Measurements from ENCODE around the gene CCL23.
A peak's percentile ranks its signal among the peaks of the same experiment; 100 is the strongest.

Gene CCL23
- 0 to 0.13 (median 0) reads per million in 9 experiments for total RNA-seq

GRCh38 chr17:36017799-36018198, at the start of gene CCL23:
Gene CCL23 (minus strand): TSS chr17:36017972. CDS start chr17:36017897, 75 bp downstream.
- no peaks in the 10 kb centered on the region for H3K36me3 Mint-ChIP-seq (ENCODE audit: insufficient read depth)
- no peak within 1 kb of the TSS for H3K4me3 Mint-ChIP-seq
- peak within 1 kb of the TSS in 1 of 2 donors; percentile 66 for H3K27ac Mint-ChIP-seq
- ATAC-seq (replicated peaks) (no peak), DNase-seq (no peak)
- H3K9me3 Mint-ChIP-seq: peaks cover 0 to 6% of the 10 kb centered on the region in 2 donors
- peaks cover 0 to 28% of the 10 kb centered on the region in 2 donors for H3K27me3 Mint-ChIP-seq
- H3K4me1 Mint-ChIP-seq (ENCODE audit: low read depth in 2 of 2): peaks cover 5 to 10% of the 10 kb centered on the region in 2 donors

GRCh38 chr17:36066365-36066985, 48.7 kb upstream of the CCL23 start:
- H3K36me3 Mint-ChIP-seq (ENCODE audit: insufficient read depth): peaks cover 5% of the 10 kb centered on the region
- H3K27ac Mint-ChIP-seq: peak overlapping the region; percentile 86 to 89
- no peaks in the 10 kb centered on the region for H3K27me3 Mint-ChIP-seq
- no peaks in the 10 kb centered on the region for H3K9me3 Mint-ChIP-seq
- H3K4me1 Mint-ChIP-seq (ENCODE audit: low read depth in 2 of 2): peaks cover 50 to 66% of the 10 kb centered on the region in 2 donors
- peak overlapping the region; percentile 33 to 59 for H3K4me3 Mint-ChIP-seq
- peak; percentile 95 for ATAC-seq (replicated peaks)
- peak; percentile 50 to 62 (median 52) for DNase-seq

DNA sequence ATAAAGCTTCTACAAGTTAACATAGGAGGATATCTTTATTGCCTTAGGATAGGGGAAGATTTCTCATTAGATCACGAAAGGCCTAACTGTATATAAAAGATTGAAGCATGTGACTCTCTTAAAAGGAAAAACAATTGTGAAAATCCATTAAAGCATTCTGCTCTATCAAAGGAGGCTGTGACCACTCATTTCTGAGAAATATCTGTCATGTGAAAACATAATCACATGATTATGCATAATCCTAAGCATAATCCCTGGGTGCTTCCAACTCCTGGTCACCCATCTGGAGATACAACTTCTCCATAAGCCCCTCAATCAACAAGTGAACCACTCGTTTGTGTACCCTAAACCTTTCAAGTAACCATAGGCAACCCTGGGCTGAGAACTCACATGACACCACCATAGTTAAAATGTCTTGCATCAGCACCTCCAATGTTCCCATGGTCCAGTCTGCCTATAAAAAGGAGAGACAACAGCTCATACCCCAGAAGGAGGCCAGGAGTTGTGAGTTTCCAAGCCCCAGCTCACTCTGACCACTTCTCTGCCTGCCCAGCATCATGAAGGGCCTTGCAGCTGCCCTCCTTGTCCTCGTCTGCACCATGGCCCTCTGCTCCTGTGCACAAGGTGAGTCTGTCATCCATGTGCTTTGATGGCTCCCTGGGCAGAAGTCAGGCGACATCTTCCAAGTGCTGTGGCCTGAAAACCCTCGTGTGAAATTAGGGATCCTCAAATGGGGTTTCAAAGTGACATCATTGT, 46.2 kb upstream of the CCL23 start, which contains the start of gene CCL18:
Gene CCL18, plus strand, starts transcription at position 487 of the 756 bp plus-strand sequence. Its CDS starts 71 bp downstream, at position 558.
- no peak for ATAC-seq (replicated peaks)
- Mint-ChIP-seq H3K9me3 (no peaks in the 10 kb centered on the region), H3K4me1 (ENCODE audit: low read depth in 2 of 2) (peaks cover 29 to 45% of the 10 kb centered on the region in 2 donors), H3K27me3 (no peaks in the 10 kb centered on the region), H3K27ac (peak within 1 kb of the TSS; percentile 59 to 86), H3K36me3 (ENCODE audit: insufficient read depth) (peaks cover 5% of the 10 kb centered on the region), H3K4me3 (peak within 1 kb of the TSS in 1 of 2 donors; percentile 7)
- DNase-seq: no peak

DNA sequence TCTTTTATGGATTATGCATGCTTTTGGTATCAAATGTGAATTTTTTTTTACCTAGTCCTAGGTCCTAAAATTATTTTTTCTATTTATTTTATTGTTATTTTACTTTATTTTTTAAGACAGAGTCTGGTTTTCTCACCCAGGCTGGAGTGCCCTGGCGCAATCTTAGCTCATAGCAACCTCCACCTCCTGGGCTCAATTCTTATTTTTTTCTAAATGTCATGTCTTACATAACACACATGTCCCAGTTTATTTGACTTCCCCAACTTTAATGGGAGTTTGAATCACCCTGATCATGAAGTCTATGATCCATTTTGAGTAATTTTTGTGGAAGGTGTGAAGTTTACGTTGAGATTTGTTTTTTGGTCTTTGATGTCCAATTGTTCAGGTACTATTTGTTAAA, 43.0 kb upstream of the CCL23 start:
- no peak for ATAC-seq (replicated peaks)
- Mint-ChIP-seq H3K9me3 (no peaks in the 10 kb centered on the region), H3K4me1 (ENCODE audit: low read depth in 2 of 2) (peaks cover 12 to 27% of the 10 kb centered on the region in 2 donors), H3K36me3 (ENCODE audit: insufficient read depth) (no peaks in the 10 kb centered on the region), H3K27ac (no peak overlapping the region), H3K27me3 (no peaks in the 10 kb centered on the region), H3K4me3 (no peak overlapping the region)
- DNase-seq: no peak

GRCh38 chr17:36059406-36059805, 41.6 kb upstream of the CCL23 start:
- Mint-ChIP-seq H3K4me3 (no peak overlapping the region), H3K4me1 (ENCODE audit: low read depth in 2 of 2) (peaks cover 8 to 22% of the 10 kb centered on the region in 2 donors), H3K27ac (no peak overlapping the region)

DNA sequence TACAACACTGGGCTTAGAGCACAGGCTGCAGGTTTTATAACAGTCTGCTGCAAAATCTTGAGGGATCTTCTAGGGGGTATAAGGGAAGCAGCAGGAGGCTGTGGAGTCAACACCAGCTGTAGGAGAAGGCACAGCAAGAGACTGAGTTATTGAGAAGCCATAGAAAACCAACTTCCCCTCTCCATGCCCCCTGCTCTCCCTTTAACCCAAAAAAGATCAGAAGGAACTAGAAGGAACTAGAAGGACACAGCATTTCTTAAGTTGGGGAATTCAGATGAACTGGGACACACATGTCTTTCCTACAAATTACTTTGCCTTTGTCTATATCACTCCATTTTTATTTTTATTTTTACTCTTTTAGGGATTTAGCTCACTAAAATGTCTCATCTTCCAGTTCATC, 40.1 kb upstream of the CCL23 start:
- H3K27me3 Mint-ChIP-seq: no peaks in the 10 kb centered on the region
- DNase-seq (no peak), ATAC-seq (replicated peaks) (no peak)
- H3K27ac Mint-ChIP-seq: no peak overlapping the region
- no peak overlapping the region for H3K4me3 Mint-ChIP-seq
- peaks cover 4 to 14% of the 10 kb centered on the region in 2 donors for H3K4me1 Mint-ChIP-seq (ENCODE audit: low read depth in 2 of 2)
- H3K9me3 Mint-ChIP-seq: no peaks in the 10 kb centered on the region
- H3K36me3 Mint-ChIP-seq (ENCODE audit: insufficient read depth): no peaks in the 10 kb centered on the region

More at GRCh38 chr17:36059406-36059805, 41.6 kb upstream of the CCL23 start:
- Mint-ChIP-seq H3K36me3 (ENCODE audit: insufficient read depth) (no peaks in the 10 kb centered on the region), H3K9me3 (no peaks in the 10 kb centered on the region), H3K27me3 (no peaks in the 10 kb centered on the region)
- ATAC-seq (replicated peaks) (no peak), DNase-seq (no peak)

DNA sequence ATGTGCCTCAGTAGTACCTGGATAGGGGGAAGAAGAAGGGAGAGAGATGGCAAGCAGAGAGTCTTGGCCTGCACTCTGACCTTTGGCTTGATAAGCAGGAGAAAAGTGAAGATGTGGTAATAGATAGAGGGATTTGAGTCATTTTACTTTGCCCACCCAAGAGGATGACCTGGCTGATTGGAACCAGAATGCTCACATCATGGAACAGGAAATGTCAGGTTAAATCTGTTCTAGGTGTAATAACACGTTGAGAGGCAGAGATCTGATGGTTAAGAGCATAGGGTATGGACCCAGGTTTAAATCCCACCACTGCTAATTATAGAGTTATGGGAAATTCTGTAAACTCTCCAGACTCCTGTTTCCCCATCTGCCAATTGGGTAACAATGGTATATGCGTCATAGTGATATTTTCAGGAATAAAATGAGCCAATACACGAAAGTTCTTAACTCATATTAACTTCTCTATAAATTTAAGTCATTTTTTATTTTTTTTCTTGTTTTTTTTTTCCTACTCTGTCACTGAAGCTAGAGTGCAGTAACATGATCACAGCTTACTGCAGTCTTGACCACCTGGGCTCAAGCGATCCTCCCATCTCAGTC, 38.2 kb upstream of the CCL23 start:
- no peak for ATAC-seq (replicated peaks)
- no peak overlapping the region for H3K27ac Mint-ChIP-seq

GRCh38 chr17:36055171-36055570, 37.4 kb upstream of the CCL23 start:
- Mint-ChIP-seq H3K27me3 (no peaks in the 10 kb centered on the region), H3K27ac (no peak overlapping the region), H3K36me3 (ENCODE audit: insufficient read depth) (no peaks in the 10 kb centered on the region), H3K4me1 (ENCODE audit: low read depth in 2 of 2) (peaks cover 4 to 9% of the 10 kb centered on the region in 2 donors), H3K9me3 (peaks cover 1 to 2% of the 10 kb centered on the region in 2 donors), H3K4me3 (no peak overlapping the region)
- no peak for DNase-seq
- ATAC-seq (replicated peaks): no peak

More for the DNA sequence above, 38.2 kb upstream of the CCL23 start:
- Mint-ChIP-seq H3K9me3 (no peaks in the 10 kb centered on the region), H3K4me1 (ENCODE audit: low read depth in 2 of 2) (peaks cover 4 to 9% of the 10 kb centered on the region in 2 donors), H3K27me3 (no peaks in the 10 kb centered on the region), H3K4me3 (no peak overlapping the region), H3K36me3 (ENCODE audit: insufficient read depth) (no peaks in the 10 kb centered on the region)
- no peak for DNase-seq

DNA sequence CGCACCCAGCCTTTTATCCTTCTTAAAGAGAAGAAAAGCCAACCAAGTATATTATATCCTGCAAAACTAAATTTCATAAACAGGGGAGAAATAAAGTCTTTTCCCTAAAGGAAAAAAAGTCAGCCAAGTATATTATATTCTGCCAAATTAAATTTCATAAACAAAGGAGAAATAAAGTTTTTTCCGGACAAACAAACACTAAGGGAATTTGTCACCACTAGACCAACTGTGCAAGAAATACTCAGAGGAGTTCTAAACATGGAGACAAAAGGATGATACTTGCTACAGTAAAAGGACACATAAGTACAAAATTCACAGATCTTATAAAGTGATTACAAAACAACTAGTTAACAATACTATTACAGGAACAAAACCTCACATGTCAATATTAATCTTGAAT, 31.9 kb upstream of the CCL23 start:
- Mint-ChIP-seq H3K4me1 (ENCODE audit: low read depth in 2 of 2) (peaks cover 0 to 9% of the 10 kb centered on the region in 2 donors), H3K36me3 (ENCODE audit: insufficient read depth) (no peaks in the 10 kb centered on the region), H3K27ac (no peak overlapping the region), H3K4me3 (no peak overlapping the region), H3K27me3 (no peaks in the 10 kb centered on the region), H3K9me3 (peaks cover 6 to 9% of the 10 kb centered on the region in 2 donors)
- ATAC-seq (replicated peaks) (no peak), DNase-seq (no peak)

DNA sequence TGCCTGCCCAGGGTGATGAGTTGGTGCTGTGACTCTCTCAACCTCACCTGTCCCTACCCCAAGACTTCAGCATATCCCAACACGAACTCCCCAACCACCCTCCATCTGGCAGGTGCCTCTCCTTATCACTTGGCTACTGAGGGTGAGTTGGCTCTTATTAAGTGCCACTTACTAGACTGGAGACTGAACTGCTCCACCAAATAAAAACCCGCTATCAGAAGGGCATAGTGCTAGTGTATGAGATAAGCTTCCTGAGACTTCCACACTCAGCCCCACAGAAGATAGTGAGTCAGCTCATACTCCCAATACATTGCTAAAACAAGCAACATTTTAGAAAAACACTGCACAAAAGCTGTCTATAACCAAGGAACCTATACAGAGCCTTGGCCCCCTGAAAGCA, 30.3 kb upstream of the CCL23 start:
- Mint-ChIP-seq H3K9me3 (peaks cover 6 to 9% of the 10 kb centered on the region in 2 donors), H3K4me3 (no peak overlapping the region), H3K36me3 (ENCODE audit: insufficient read depth) (no peaks in the 10 kb centered on the region), H3K27ac (no peak overlapping the region), H3K4me1 (ENCODE audit: low read depth in 2 of 2) (peaks cover 0 to 9% of the 10 kb centered on the region in 2 donors), H3K27me3 (no peaks in the 10 kb centered on the region)
- ATAC-seq (replicated peaks): no peak
- no peak for DNase-seq

DNA sequence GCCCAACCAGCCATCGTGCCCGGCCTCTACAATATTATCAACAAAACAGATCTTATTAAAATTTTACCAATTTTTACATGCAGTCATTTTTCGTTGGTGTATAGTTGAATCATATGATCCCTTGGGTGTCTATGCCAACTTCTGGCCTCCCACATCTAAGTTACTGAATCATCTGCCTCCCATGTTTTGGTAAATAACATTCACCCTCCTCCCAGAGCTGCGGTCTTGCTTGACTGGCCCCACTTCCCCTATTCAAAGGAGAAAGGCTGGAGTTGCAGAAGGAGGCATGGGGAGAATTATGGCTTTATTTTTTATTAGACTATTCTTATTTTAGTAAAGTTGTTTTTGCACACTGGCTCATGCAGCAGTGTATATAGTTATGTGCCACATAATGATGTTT, 18.5 kb upstream of the CCL23 start:
- DNase-seq (no peak), ATAC-seq (replicated peaks) (no peak)
- H3K9me3 Mint-ChIP-seq: no peaks in the 10 kb centered on the region
- H3K4me3 Mint-ChIP-seq: no peak overlapping the region
- peaks cover 0 to 3% of the 10 kb centered on the region in 2 donors for H3K4me1 Mint-ChIP-seq (ENCODE audit: low read depth in 2 of 2)
- peaks cover 0 to 6% of the 10 kb centered on the region in 2 donors for H3K27me3 Mint-ChIP-seq
- H3K36me3 Mint-ChIP-seq (ENCODE audit: insufficient read depth): no peaks in the 10 kb centered on the region
- H3K27ac Mint-ChIP-seq: no peak overlapping the region

DNA sequence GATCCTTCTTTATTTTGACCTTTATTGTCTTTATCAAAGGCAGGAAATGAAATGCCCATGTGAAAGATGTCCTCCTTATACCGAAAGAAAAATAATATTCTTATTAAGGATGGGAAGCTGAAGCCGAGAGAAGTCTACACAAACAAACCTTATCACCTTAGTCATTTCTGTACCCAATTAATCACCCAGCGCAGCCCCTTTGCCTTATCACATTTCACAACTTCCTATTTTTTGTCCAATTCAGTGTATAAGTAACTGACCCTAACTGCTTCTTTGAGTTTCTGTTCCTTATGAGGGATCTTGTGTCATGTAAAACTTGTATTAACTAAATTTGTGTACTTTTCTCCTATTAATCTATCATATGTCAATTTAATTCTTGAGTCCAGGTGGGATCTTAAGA, 16.4 kb upstream of the CCL23 start:
- no peaks in the 10 kb centered on the region for H3K9me3 Mint-ChIP-seq
- no peaks in the 10 kb centered on the region for H3K36me3 Mint-ChIP-seq (ENCODE audit: insufficient read depth)
- DNase-seq (no peak), ATAC-seq (replicated peaks) (no peak)
- H3K4me3 Mint-ChIP-seq: no peak overlapping the region
- peaks cover 0 to 10% of the 10 kb centered on the region in 2 donors for H3K27me3 Mint-ChIP-seq
- H3K4me1 Mint-ChIP-seq (ENCODE audit: low read depth in 2 of 2): peaks cover 0 to 3% of the 10 kb centered on the region in 2 donors
- H3K27ac Mint-ChIP-seq: peak overlapping the region in 1 of 2 donors; percentile 18

GRCh38 chr17:36030956-36031355, 13.2 kb upstream of the CCL23 start:
- no peak for DNase-seq
- Mint-ChIP-seq H3K36me3 (ENCODE audit: insufficient read depth) (no peaks in the 10 kb centered on the region), H3K9me3 (no peaks in the 10 kb centered on the region), H3K27me3 (peaks cover 0 to 17% of the 10 kb centered on the region in 2 donors), H3K27ac (peak overlapping the region in 1 of 2 donors; percentile 25), H3K4me3 (no peak overlapping the region), H3K4me1 (ENCODE audit: low read depth in 2 of 2) (peaks cover 0 to 3% of the 10 kb centered on the region in 2 donors)
- ATAC-seq (replicated peaks): no peak
